Stimulated activated CD4-positive, alpha-beta T cell treated with anti-CD3 and anti-CD28 coated beads, Interleukin-2, amount 100 ng/mL, for 4 hours (primary cell): ENCODE results near the gene PYROXD2.
"Not testable (repeated sequence)": the region's sequence is repeated elsewhere in the genome, so short reads cannot be mapped to it uniquely, and the experiment has no call there.

Experiments used
- DNase-seq: peaks from one replicate; pipeline ENCODE4 v3.0.0-alpha.2; 2020; ENCODE audit warnings: low read depth

Gene PYROXD2

GRCh38 chr10:98365406-98366061, 49.4 kb downstream of the PYROXD2 start:
- no peak for DNase-seq

GRCh38 chr10:98364432-98365102, 50.4 kb downstream of the PYROXD2 start:
- DNase-seq, result no peak

GRCh38 chr10:98363220-98363619, 51.8 kb downstream of the PYROXD2 start:
- no peak for DNase-seq

GRCh38 chr10:98361131-98362025, 53.6 kb downstream of the PYROXD2 start:
- DNase-seq, result no peak

GRCh38 chr10:98357194-98357822, 57.7 kb downstream of the PYROXD2 start:
- DNase-seq, result no peak

GRCh38 chr10:98354491-98354890, 60.5 kb downstream of the PYROXD2 start:
- no peak for DNase-seq

- DNase-seq, result no peak
These were observed 61.8 kb downstream of the PYROXD2 start for GRCh38 chr10:98353170-98353569.

GRCh38 chr10:98351831-98352402, 63.1 kb downstream of the PYROXD2 start:
- no peak for DNase-seq

- DNase-seq, result no peak
These were observed 65.5 kb downstream of the PYROXD2 start for GRCh38 chr10:98349508-98349922.

GRCh38 chr10:98346847-98347246, 68.1 kb downstream of the PYROXD2 start:
- DNase-seq, result no peak

GRCh38 chr10:98344589-98345038, 70.4 kb downstream of the PYROXD2 start:
- DNase-seq, result no peak

GRCh38 chr10:98341701-98342100, 73.3 kb downstream of the PYROXD2 start:
- not testable (repeated sequence) for DNase-seq

- DNase-seq, result no peak
These were observed 74.1 kb downstream of the PYROXD2 start for GRCh38 chr10:98340940-98341310.

GRCh38 chr10:98340261-98340939, 74.6 kb downstream of the PYROXD2 start:
- DNase-seq, result no peak

GRCh38 chr10:98339799-98340198, 75.2 kb downstream of the PYROXD2 start:
- DNase-seq, result no peak

GRCh38 chr10:98338896-98339295, 76.1 kb downstream of the PYROXD2 start:
- no peak for DNase-seq

GRCh38 chr10:98338318-98338717, 76.7 kb downstream of the PYROXD2 start:
- DNase-seq, result no peak

GRCh38 chr10:98337484-98337883, 77.5 kb downstream of the PYROXD2 start:
- DNase-seq, result no peak
